Esophagus squamous epithelium (tissue), 4 donors: ENCODE measurements around the gene ANTXR1.

Experiments used
- CTCF ChIP-seq, 6 experiments: fragments of 450-650 bp in 4 of 6; fragments of 200-600 bp in 2 of 6; sonication (generic) in 2 of 6; IDR thresholded peaks; one replicate each; pipeline ENCODE4 v1.5.1; 2016 to 2019; ENCODE audit warnings: antibody characterized with exemption in 6 of 6, mild to moderate bottlenecking in 4 of 6, moderate library complexity in 4 of 6
- POLR2A ChIP-seq, 4 donors: fragments of 450-650 bp; IDR thresholded peaks; one replicate each; pipeline ENCODE4 v1.6.1; 2017; ENCODE audit warnings: antibody characterized with exemption in 4 of 4, mild to moderate bottlenecking in 4 of 4, moderate library complexity in 3 of 4

DNA sequence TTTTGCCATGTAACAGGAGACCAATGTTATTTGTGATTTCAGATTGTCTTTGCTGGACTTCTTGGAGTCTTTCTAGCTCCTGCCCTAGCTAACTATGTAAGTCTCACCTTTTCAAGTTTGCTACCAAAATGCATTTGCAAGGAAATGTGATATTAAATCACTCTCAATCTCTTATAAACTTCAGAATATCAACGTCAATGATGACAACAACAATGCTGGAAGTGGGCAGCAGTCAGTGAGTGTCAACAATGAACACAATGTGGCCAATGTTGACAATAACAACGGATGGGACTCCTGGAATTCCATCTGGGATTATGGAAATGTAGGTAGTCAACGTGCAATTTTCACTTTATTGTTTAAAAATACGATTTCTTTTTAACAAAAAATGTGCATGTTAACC lies 35.5 kb upstream of the ANTXR1 start:
- TF ChIP-seq CTCF (IDR thresholded peaks at IDR 0.05) (no peak), POLR2A (IDR thresholded peaks at IDR 0.05) (no peak)
